AG04450 (cell line): ENCODE results near the gene CREG1. TPM values are rescaled to one million over a fixed set of nuclear protein-coding genes. Genes with fewer than 3 reads are reported as not detected.

Source experiments
- CTCF ChIA-PET: fragments of 300-600, 350-600 bp; formaldehyde crosslinking; extraction: SDS; loops from one replicate; lab custom pipeline; 2022; ENCODE audit warnings: antibody characterized with exemption, inconsistent platforms; lab: Charles Lee
- POLR2A ChIA-PET: fragments of 350-600 bp; formaldehyde crosslinking; extraction: SDS; loops from one replicate; lab custom pipeline; 2021; ENCODE audit warnings: antibody characterized with exemption, inconsistent platforms; lab: Yijun Ruan, JAX
- DNase-seq: peaks from one replicate; pipeline ENCODE4 v3.0.0-alpha.2; 2011; ENCODE audit warnings: low read depth, low spot score
- H3K27ac ChIP-seq: one replicate; pipeline ENCODE4 v1.5.1; 2012; ENCODE audit warnings: low read depth, low read length, control low read depth
- H3K27me3 ChIP-seq: one replicate; pipeline ENCODE4 v1.6.0; 2012; ENCODE audit warnings: low read length; ENCODE audit not compliant: control insufficient read depth, insufficient read depth
- H3K4me3 ChIP-seq: 2 replicates; pipeline ENCODE4 v1.5.1; 2011; ENCODE audit warnings: mild to moderate bottlenecking, low read depth, low read length, control low read depth
- H3K9me3 ChIP-seq: 2 replicates; pipeline ENCODE4 v1.5.1; 2012; ENCODE audit warnings: low read length; ENCODE audit not compliant: control insufficient read depth, insufficient read depth
- polyA plus RNA-seq: library from polyadenylated mRNA; depleted of rRNA; stranded (reverse); fragments of >200 nt; gene quantifications from 2 replicates; pipeline ENCODE4 v1.2.3, GENCODE V29; 2011
- TF ChIP-seq, protein P1 (sequence below): IDR thresholded peaks from 2 replicates; pipeline ENCODE4 v1.5.1; 2011; ENCODE audit warnings: low read depth, low read length, control low read depth, inconsistent platforms

Gene CREG1
- polyA plus RNA-seq, 1 experiment, result 31.2 TPM

- Histone ChIP-seq H3K4me3 (no peak overlapping the region), H3K9me3 (no peaks in the 10 kb centered on the region), H3K27ac (no peak overlapping the region), H3K27me3 (peaks cover 6% of the 10 kb centered on the region)
- CTCF ChIA-PET, result no interaction called here
- TF ChIP-seq, protein P1, sequence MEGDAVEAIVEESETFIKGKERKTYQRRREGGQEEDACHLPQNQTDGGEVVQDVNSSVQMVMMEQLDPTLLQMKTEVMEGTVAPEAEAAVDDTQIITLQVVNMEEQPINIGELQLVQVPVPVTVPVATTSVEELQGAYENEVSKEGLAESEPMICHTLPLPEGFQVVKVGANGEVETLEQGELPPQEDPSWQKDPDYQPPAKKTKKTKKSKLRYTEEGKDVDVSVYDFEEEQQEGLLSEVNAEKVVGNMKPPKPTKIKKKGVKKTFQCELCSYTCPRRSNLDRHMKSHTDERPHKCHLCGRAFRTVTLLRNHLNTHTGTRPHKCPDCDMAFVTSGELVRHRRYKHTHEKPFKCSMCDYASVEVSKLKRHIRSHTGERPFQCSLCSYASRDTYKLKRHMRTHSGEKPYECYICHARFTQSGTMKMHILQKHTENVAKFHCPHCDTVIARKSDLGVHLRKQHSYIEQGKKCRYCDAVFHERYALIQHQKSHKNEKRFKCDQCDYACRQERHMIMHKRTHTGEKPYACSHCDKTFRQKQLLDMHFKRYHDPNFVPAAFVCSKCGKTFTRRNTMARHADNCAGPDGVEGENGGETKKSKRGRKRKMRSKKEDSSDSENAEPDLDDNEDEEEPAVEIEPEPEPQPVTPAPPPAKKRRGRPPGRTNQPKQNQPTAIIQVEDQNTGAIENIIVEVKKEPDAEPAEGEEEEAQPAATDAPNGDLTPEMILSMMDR, result no peak
- no peak for DNase-seq
- POLR2A ChIA-PET, result no interaction called here
Observed at GRCh38 chr1:167587342-167587741, 33.8 kb upstream of the CREG1 start.

DNA sequence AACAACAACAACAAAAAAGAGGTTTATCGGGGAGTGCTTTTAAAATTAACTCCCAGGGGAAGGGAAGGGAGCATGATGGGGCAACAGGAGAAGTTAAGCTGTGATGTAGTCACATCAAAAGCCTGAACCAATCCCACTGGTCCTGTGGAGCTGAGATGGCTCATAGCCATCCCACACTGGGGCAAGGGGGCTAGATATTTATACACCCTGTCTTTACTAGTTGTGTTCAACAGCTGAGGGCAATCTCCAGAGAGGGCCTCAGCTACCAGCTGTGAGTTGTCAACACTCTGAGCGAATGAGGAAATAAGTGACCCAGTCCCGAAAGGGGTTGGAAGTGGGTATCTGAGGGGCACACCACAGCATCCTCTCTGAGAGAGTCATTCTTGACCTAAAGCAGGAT lies 31.0 kb upstream of the CREG1 start:
- Histone ChIP-seq H3K4me3 (no peak overlapping the region), H3K27me3 (peaks cover 9% of the 10 kb centered on the region), H3K9me3 (no peaks in the 10 kb centered on the region), H3K27ac (no peak overlapping the region)
- ChIA-PET POLR2A (no interaction called here), CTCF (interaction anchor here (1.5 kb wide), 1 partner anchor 103 kb away, joined by 3 read pairs; no protein-coding TSS in a partner anchor)
- no peak for DNase-seq
- TF ChIP-seq, protein P1, result no peak

GRCh38 chr1:167582722-167583121 lies 29.2 kb upstream of the CREG1 start:
- Histone ChIP-seq H3K9me3 (no peaks in the 10 kb centered on the region), H3K27me3 (peaks cover 7% of the 10 kb centered on the region), H3K4me3 (no peak overlapping the region), H3K27ac (no peak overlapping the region)
- no peak for DNase-seq
- ChIA-PET POLR2A (no interaction called here), CTCF (no interaction called here)
- TF ChIP-seq, protein P1, result no peak

- Histone ChIP-seq H3K9me3 (no peaks in the 10 kb centered on the region), H3K4me3 (no peak overlapping the region), H3K27me3 (peaks cover 7% of the 10 kb centered on the region), H3K27ac (no peak overlapping the region)
- ChIA-PET POLR2A (no interaction called here), CTCF (no interaction called here)
- no peak for DNase-seq
- TF ChIP-seq, protein P1, result no peak
Observed at GRCh38 chr1:167582064-167582463, 28.5 kb upstream of the CREG1 start.

DNA sequence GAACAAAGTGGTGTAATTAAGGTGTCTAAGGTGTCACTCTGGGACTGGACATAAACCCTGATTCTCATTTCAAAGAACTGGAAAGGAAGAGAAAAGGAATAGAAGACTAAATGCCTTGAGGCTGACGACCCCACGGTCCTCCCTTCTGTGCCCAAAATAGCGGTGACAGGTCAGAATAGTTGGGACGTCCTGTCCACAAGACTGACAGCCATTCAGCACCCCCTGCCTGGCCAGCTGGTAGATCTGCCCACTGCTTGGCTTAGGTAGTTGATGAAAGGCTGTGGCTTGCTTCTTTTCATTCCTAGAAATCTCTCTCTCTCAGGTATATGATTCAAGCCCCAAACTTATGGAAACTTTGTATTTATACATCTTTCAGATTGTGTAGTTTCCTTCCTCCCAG lies 26.4 kb upstream of the CREG1 start:
- no peak overlapping the region for H3K4me3 ChIP-seq
- peaks cover 5% of the 10 kb centered on the region for H3K27me3 ChIP-seq
- H3K27ac ChIP-seq, result no peak overlapping the region
- TF ChIP-seq, protein P1, result no peak
- ChIA-PET POLR2A (no interaction called here), CTCF (interaction anchor here (2.0 kb wide), 1 partner anchor 39 kb away, joined by 5 read pairs; no protein-coding TSS in a partner anchor)
- no peaks in the 10 kb centered on the region for H3K9me3 ChIP-seq
- DNase-seq, result no peak
